AG04450 (cell line): ENCODE results near the gene DACH1. TPM values are rescaled to one million over a fixed set of nuclear protein-coding genes. Genes with fewer than 3 reads are reported as not detected.

ENCODE experiments used
- CTCF ChIA-PET: fragments of 300-600, 350-600 bp; formaldehyde crosslinking; extraction: SDS; loops from one replicate; lab custom pipeline; 2022; ENCODE audit warnings: antibody characterized with exemption, inconsistent platforms; lab: Charles Lee
- POLR2A ChIA-PET: fragments of 350-600 bp; formaldehyde crosslinking; extraction: SDS; loops from one replicate; lab custom pipeline; 2021; ENCODE audit warnings: antibody characterized with exemption, inconsistent platforms; lab: Yijun Ruan, JAX
- DNase-seq: peaks from one replicate; pipeline ENCODE4 v3.0.0-alpha.2; 2011; ENCODE audit warnings: low read depth, low spot score
- H3K27ac ChIP-seq: one replicate; pipeline ENCODE4 v1.5.1; 2012; ENCODE audit warnings: low read depth, low read length, control low read depth
- H3K27me3 ChIP-seq: one replicate; pipeline ENCODE4 v1.6.0; 2012; ENCODE audit warnings: low read length; ENCODE audit not compliant: control insufficient read depth, insufficient read depth
- H3K4me3 ChIP-seq: 2 replicates; pipeline ENCODE4 v1.5.1; 2011; ENCODE audit warnings: mild to moderate bottlenecking, low read depth, low read length, control low read depth
- H3K9me3 ChIP-seq: 2 replicates; pipeline ENCODE4 v1.5.1; 2012; ENCODE audit warnings: low read length; ENCODE audit not compliant: control insufficient read depth, insufficient read depth
- polyA plus RNA-seq: library from polyadenylated mRNA; depleted of rRNA; stranded (reverse); fragments of >200 nt; gene quantifications from 2 replicates; pipeline ENCODE4 v1.2.3, GENCODE V29; 2011
- TF ChIP-seq, protein P1 (sequence below): IDR thresholded peaks from 2 replicates; pipeline ENCODE4 v1.5.1; 2011; ENCODE audit warnings: low read depth, low read length, control low read depth, inconsistent platforms

Gene DACH1
- polyA plus RNA-seq, 1 experiment: 0.10 TPM

DNA sequence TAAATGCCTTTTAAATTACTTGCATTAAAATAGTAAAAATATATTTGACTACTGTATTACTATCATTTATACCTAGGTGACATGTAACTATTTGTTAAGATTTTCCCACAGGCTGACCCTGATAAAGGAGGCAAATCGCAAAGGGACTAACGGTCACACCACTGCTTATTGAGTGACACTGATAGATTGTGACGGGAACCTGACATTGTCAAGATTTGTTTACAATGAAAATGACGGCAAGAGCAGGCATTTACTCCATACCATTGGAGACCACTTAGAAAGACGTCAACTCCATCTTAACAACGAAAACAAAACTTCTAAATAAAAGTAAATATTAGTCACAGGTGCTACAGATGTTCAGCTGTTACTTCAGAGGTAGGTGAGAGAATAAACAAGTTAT, 289.0 kb downstream of the DACH1 start:
- no peak for DNase-seq
- TF ChIP-seq, protein P1, sequence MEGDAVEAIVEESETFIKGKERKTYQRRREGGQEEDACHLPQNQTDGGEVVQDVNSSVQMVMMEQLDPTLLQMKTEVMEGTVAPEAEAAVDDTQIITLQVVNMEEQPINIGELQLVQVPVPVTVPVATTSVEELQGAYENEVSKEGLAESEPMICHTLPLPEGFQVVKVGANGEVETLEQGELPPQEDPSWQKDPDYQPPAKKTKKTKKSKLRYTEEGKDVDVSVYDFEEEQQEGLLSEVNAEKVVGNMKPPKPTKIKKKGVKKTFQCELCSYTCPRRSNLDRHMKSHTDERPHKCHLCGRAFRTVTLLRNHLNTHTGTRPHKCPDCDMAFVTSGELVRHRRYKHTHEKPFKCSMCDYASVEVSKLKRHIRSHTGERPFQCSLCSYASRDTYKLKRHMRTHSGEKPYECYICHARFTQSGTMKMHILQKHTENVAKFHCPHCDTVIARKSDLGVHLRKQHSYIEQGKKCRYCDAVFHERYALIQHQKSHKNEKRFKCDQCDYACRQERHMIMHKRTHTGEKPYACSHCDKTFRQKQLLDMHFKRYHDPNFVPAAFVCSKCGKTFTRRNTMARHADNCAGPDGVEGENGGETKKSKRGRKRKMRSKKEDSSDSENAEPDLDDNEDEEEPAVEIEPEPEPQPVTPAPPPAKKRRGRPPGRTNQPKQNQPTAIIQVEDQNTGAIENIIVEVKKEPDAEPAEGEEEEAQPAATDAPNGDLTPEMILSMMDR: no peak
- Histone ChIP-seq H3K4me3 (no peak overlapping the region), H3K27ac (no peak overlapping the region), H3K27me3 (no peaks in the 10 kb centered on the region), H3K9me3 (no peaks in the 10 kb centered on the region)
- CTCF ChIA-PET: no interaction called here
- POLR2A ChIA-PET: no interaction called here

DNA sequence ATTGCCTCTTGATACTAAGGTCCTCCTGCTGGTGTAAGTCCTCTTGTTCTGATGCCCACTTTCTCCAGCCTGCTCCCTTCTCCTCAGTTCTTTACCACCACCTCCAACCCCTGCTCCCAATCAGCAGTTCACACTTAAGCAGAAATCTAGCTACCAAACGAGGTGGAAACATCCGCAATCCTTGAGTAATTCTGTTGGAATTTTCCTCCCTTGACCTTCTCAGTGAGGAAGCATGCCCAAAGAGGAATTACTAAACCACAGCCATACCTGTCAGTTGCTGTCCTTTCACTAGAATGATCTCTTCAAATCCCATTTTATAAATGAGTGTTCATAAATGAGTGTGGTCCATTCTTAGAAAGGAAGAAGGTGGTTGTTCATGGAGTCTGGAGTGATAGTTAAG, 289.9 kb downstream of the DACH1 start:
- Histone ChIP-seq H3K27me3 (no peaks in the 10 kb centered on the region), H3K27ac (no peak overlapping the region), H3K9me3 (no peaks in the 10 kb centered on the region), H3K4me3 (no peak overlapping the region)
- CTCF ChIA-PET: no interaction called here
- TF ChIP-seq, protein P1: no peak
- no peak for DNase-seq
- POLR2A ChIA-PET: no interaction called here

DNA sequence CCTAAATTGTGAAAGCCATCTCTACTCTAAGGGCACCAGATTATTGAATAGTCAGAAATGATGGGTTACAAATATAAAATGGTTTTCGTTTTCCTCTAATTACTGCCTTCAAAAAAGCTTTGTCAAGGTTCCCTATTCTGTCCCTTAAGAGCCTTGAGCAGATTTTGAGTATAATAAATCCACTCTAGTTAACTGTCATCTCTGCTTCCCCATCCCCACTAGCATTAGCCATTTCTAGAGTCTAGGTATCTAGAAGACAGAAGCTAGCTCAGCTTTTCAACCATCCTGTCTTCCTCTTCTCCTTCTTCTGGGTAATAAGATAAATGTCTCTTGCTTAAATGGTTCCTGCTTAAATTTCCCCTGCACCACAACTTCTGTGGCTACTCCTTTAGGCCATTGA, 290.4 kb downstream of the DACH1 start:
- H3K27ac ChIP-seq: no peak overlapping the region
- POLR2A ChIA-PET: no interaction called here
- CTCF ChIA-PET: no interaction called here
- DNase-seq: no peak
- no peak overlapping the region for H3K4me3 ChIP-seq
- no peaks in the 10 kb centered on the region for H3K27me3 ChIP-seq
- TF ChIP-seq, protein P1: no peak
- H3K9me3 ChIP-seq: no peaks in the 10 kb centered on the region

DNA sequence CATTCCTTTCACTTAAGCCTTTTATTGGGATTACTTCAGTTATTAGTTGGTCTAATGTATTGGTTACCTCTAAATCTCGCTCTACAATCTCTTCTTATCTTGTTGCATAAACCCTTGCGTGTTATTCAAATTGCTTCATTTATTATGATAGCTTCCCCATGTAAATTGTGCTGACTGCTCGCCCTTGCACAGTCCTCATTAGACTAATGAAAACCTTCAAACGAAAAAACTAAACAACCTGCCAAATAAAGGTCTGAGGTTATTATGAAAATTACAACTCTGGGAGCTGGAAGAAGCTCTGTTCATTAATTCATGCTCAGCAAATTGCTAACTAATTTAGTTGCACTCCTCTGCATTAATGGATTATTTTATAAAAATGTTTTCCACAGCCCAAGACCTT, 320.1 kb downstream of the DACH1 start:
- no peaks in the 10 kb centered on the region for H3K27me3 ChIP-seq
- no peak for DNase-seq
- no peaks in the 10 kb centered on the region for H3K9me3 ChIP-seq
- no peak overlapping the region for H3K4me3 ChIP-seq
- TF ChIP-seq, protein P1: no peak
- POLR2A ChIA-PET: no interaction called here
- no peak overlapping the region for H3K27ac ChIP-seq
- CTCF ChIA-PET: no interaction called here

DNA sequence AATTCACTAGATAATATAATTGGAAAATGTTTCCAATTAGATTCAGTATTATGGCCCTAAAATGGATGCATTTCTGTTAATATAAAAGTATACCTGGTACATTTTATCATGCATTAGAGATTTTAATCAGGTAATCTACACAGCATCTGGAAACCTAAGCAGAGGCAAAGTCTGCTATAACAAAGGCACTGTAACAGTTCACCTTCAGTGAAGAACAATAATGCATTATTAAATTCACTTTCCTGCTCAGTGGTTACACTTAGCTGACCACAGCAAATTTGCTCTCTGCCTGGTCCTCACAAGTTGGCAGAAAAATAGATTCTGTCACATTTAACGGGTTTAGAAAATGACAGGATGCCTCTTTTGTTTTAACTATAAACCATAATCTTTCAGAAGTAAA, 326.9 kb downstream of the DACH1 start:
- Histone ChIP-seq H3K9me3 (no peaks in the 10 kb centered on the region), H3K27me3 (no peaks in the 10 kb centered on the region), H3K4me3 (no peak overlapping the region), H3K27ac (no peak overlapping the region)
- POLR2A ChIA-PET: no interaction called here
- TF ChIP-seq, protein P1: no peak
- CTCF ChIA-PET: interaction anchor here (1.0 kb wide), 1 partner anchor 1103 kb away, joined by 3 read pairs; no protein-coding TSS in a partner anchor
- no peak for DNase-seq
